ENCODE measurements around the gene PEDS1. TPM values are rescaled to one million over a fixed set of nuclear protein-coding genes. Genes with fewer than 3 reads are reported as not detected.

The PEDS1 gene
- total and polyA plus RNA-seq, 2 of the 13 experiments (the other 11 are each of a cell fraction or from before 2014, with no cell fraction given) = 30.5 to 93.9 TPM

DNA sequence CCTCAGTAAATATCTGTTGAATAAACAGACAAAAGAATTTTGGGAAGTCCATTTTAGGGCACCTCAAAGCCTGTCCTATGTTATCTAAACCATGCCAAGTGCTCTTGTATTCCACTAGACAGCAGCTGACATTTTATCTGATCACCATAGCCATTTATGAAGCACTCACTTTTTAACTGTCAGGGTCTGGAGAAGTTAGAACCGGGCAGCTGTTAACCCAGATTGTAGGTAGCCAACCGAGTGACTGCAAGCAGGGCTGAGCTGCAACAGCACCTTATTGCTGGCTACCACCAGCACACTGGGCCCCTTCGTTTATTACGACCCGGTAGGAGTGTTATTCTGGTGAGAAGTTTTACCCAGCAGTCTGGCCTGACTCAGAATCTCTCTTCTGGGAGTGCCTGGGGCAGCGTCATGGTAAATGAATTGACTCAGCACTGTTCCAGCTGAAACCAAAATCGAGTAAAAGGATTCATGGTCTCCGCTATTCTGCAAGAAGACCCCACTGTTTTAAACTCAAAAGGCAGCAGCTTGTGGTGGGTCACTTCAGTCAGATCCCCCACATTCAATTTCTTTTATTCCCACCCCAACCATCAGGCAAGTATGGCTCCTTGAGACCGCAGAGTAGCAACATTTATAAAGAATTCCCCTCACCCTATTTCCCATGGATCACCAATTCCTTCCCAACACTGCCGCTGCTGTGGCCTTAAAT, 42.2 kb downstream of the PEDS1 start (continued):
- TF ChIP-seq, protein P1, sequence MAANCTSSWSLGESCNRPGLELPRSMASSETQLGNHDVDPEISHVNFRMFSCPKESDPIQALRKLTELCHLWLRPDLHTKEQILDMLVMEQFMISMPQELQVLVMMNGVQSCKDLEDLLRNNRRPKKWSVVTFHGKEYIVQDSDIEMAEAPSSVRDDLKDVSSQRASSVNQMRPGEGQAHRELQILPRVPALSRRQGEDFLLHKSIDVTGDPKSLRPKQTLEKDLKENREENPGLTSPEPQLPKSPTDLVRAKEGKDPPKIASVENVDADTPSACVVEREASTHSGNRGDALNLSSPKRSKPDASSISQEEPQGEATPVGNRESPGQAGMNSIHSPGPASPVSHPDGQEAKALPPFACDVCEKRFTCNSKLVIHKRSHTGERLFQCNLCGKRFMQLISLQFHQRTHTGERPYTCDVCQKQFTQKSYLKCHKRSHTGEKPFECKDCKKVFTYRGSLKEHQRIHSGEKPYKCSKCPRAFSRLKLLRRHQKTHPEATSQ (CRISPR knock-in tag; IDR thresholded peaks at IDR 0.05; ENCODE audit: borderline replicate concordance) = peak; percentile 66; the same call in 1 of the 2 replicates
- no peak for TF ChIP-seq JUND (CRISPR knock-in tag; IDR thresholded peaks at IDR 0.05)
- no peak for TF ChIP-seq MIER2 (CRISPR knock-in tag; IDR thresholded peaks at IDR 0.05)
- TF ChIP-seq ZNF616 (CRISPR knock-in tag; IDR thresholded peaks at IDR 0.05; ENCODE audit: low read depth) = no peak
- TF ChIP-seq SATB2 (CRISPR knock-in tag; IDR thresholded peaks at IDR 0.05) = no peak
- TF ChIP-seq CHCHD3 (CRISPR knock-in tag; IDR thresholded peaks at IDR 0.05) = no peak
- peak; percentile 15; the same call in 1 of the 2 replicates for TF ChIP-seq PITX1 (CRISPR knock-in tag; IDR thresholded peaks at IDR 0.05)
- TF ChIP-seq, protein P2, sequence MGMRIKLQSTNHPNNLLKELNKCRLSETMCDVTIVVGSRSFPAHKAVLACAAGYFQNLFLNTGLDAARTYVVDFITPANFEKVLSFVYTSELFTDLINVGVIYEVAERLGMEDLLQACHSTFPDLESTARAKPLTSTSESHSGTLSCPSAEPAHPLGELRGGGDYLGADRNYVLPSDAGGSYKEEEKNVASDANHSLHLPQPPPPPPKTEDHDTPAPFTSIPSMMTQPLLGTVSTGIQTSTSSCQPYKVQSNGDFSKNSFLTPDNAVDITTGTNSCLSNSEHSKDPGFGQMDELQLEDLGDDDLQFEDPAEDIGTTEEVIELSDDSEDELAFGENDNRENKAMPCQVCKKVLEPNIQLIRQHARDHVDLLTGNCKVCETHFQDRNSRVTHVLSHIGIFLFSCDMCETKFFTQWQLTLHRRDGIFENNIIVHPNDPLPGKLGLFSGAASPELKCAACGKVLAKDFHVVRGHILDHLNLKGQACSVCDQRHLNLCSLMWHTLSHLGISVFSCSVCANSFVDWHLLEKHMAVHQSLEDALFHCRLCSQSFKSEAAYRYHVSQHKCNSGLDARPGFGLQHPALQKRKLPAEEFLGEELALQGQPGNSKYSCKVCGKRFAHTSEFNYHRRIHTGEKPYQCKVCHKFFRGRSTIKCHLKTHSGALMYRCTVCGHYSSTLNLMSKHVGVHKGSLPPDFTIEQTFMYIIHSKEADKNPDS (CRISPR knock-in tag; IDR thresholded peaks at IDR 0.05) = no peak
- TF ChIP-seq ZNF761 (CRISPR knock-in tag; conservative IDR thresholded peaks at IDR 0.05) = no peak
- TF ChIP-seq, protein P3, sequence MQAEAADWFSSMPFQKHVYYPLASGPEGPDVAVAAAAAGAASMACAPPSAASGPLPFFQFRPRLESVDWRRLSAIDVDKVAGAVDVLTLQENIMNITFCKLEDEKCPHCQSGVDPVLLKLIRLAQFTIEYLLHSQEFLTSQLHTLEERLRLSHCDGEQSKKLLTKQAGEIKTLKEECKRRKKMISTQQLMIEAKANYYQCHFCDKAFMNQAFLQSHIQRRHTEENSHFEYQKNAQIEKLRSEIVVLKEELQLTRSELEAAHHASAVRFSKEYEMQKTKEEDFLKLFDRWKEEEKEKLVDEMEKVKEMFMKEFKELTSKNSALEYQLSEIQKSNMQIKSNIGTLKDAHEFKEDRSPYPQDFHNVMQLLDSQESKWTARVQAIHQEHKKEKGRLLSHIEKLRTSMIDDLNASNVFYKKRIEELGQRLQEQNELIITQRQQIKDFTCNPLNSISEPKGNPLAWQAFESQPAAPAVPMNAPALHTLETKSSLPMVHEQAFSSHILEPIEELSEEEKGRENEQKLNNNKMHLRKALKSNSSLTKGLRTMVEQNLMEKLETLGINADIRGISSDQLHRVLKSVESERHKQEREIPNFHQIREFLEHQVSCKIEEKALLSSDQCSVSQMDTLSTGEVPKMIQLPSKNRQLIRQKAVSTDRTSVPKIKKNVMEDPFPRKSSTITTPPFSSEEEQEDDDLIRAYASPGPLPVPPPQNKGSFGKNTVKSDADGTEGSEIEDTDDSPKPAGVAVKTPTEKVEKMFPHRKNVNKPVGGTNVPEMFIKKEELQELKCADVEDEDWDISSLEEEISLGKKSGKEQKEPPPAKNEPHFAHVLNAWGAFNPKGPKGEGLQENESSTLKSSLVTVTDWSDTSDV (CRISPR knock-in tag; IDR thresholded peaks at IDR 0.05) = no peak
- TF ChIP-seq, protein P4, sequence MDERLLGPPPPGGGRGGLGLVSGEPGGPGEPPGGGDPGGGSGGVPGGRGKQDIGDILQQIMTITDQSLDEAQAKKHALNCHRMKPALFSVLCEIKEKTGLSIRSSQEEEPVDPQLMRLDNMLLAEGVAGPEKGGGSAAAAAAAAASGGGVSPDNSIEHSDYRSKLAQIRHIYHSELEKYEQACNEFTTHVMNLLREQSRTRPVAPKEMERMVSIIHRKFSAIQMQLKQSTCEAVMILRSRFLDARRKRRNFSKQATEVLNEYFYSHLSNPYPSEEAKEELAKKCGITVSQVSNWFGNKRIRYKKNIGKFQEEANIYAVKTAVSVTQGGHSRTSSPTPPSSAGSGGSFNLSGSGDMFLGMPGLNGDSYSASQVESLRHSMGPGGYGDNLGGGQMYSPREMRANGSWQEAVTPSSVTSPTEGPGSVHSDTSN (CRISPR knock-in tag; IDR thresholded peaks at IDR 0.05) = no peak
- TF ChIP-seq ZNF44 (CRISPR knock-in tag; IDR thresholded peaks at IDR 0.05) = no peak
- TF ChIP-seq, protein P5, sequence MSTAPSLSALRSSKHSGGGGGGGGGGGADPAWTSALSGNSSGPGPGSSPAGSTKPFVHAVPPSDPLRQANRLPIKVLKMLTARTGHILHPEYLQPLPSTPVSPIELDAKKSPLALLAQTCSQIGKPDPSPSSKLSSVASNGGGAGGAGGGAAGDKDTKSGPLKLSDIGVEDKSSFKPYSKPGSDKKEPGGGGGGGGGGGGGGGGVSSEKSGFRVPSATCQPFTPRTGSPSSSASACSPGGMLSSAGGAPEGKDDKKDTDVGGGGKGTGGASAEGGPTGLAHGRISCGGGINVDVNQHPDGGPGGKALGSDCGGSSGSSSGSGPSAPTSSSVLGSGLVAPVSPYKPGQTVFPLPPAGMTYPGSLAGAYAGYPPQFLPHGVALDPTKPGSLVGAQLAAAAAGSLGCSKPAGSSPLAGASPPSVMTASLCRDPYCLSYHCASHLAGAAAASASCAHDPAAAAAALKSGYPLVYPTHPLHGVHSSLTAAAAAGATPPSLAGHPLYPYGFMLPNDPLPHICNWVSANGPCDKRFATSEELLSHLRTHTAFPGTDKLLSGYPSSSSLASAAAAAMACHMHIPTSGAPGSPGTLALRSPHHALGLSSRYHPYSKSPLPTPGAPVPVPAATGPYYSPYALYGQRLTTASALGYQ (CRISPR knock-in tag; IDR thresholded peaks at IDR 0.05) = 0 out of 2 replicates have a peak, but pooled peaks have one; percentile 10
- TF ChIP-seq JDP2 (CRISPR knock-in tag; IDR thresholded peaks at IDR 0.05; ENCODE audit: borderline replicate concordance) = no peak
- TF ChIP-seq ZFY (CRISPR knock-in tag; IDR thresholded peaks at IDR 0.05) = peak; percentile 8; the same call in 1 of the 2 replicates
- TF ChIP-seq ZNF136 (CRISPR knock-in tag; IDR thresholded peaks at IDR 0.05; ENCODE audit: low read depth) = no peak
- TF ChIP-seq, protein P6, sequence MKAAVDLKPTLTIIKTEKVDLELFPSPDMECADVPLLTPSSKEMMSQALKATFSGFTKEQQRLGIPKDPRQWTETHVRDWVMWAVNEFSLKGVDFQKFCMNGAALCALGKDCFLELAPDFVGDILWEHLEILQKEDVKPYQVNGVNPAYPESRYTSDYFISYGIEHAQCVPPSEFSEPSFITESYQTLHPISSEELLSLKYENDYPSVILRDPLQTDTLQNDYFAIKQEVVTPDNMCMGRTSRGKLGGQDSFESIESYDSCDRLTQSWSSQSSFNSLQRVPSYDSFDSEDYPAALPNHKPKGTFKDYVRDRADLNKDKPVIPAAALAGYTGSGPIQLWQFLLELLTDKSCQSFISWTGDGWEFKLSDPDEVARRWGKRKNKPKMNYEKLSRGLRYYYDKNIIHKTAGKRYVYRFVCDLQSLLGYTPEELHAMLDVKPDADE (CRISPR knock-in tag; IDR thresholded peaks at IDR 0.05) = no peak
- TF ChIP-seq ZNF572 (CRISPR knock-in tag; IDR thresholded peaks at IDR 0.05) = no peak
- TF ChIP-seq ZNF329 (CRISPR knock-in tag; IDR thresholded peaks at IDR 0.05; ENCODE audit: low read depth) = no peak

All from HepG2 (cell line).